NCI-H2081 treated with DMSO at 0.1 percent for 48 hours (cell line): ENCODE results near the gene ADAMTS15.

ENCODE experiments used
- DNase-seq: peaks from one replicate; lab custom pipeline; 2025; lab: John Stamatoyannopoulos, UW

Gene ADAMTS15

DNA sequence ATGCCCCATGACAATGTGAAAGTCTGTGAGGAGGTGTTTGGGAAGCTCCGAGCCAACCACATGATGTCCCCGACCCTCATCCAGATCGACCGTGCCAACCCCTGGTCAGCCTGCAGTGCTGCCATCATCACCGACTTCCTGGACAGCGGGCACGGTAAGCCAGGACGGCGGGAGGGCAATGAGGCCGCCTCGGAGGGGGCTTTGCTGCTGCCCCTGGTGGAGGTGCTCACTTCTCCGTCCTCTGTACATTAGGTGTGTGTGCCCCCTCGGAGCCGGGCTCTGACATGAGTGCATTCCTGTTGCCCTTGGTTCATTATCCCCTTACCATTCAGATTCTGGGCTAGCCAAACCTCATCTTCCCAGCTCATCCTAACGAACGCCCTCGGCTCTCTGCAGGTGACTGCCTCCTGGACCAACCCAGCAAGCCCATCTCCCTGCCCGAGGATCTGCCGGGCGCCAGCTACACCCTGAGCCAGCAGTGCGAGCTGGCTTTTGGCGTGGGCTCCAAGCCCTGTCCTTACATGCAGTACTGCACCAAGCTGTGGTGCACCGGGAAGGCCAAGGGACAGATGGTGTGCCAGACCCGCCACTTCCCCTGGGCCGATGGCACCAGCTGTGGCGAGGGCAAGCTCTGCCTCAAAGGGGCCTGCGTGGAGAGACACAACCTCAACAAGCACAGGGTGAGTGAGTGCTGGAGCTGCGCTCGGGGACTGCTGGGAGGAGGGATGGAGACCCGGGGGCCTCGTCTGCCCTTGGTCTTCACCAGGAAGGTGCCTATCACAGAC, 13.8 kb downstream of the ADAMTS15 start:
- no peak for DNase-seq

- no peak for DNase-seq
These were observed 14.5 kb downstream of the ADAMTS15 start for GRCh38 chr11:130462931-130463330.

DNA sequence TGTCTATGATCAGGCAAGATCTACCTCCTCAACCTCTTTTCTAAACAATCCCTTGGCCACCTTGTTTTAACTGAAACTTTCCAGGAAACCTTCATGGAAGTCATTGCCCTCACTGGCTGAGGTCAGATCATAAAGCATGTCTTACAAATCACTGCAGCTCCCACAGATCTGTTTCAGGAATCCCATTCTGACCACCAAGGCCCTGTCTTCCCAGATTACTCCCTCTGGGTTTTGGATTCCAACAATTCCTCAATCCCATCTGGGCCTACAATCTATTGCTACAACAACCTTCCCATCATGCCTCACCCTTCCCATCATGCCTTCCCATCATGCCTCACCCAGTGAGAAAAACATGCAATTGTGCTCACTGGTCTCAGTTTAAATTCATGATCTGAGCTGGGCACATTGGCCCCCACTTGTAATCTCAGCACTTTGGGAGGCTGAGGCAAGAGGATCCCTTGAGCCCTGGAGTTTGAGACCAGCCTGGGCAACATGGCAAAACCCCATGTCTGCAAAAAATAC, 15.9 kb downstream of the ADAMTS15 start:
- no peak for DNase-seq

- DNase-seq = no peak
These were observed 16.8 kb downstream of the ADAMTS15 start for GRCh38 chr11:130465263-130465662.

DNA sequence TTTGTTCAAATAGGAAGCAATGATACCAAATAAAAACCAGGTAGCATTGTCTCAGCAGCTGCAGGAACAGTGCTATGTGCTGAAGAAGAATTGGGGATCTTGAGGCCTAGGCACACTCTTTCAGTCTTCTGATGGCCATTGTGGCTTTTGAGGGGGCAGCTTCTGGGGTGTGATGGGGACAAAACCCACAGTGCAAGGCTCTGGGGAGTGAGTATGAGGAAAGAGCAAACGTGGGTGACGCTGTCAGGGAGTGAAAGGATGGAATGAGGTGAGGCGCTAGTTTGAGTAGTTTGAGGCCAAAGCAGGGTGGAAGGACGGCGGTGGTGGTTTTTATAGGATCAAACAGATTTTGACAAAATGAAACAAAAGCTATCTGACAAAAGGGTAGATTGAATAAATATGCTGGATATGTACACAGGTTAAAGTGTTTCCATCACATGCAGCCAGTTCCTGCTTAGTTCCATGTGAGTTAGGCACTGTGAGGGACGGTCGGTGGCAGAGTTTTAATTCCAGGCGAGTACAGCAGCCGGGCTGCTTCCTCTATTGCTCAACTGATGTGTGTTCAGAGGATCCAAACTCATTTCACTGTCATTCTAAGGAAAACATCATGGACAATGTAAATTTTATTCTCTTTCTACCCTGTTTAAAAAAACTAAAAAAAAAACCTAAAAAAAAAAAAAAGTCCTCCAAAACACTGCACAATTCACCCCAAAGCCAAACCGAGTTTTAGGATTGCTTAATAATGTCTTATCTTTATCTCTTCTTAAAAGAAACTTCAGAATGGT, 18.9 kb downstream of the ADAMTS15 start:
- no peak for DNase-seq

DNA sequence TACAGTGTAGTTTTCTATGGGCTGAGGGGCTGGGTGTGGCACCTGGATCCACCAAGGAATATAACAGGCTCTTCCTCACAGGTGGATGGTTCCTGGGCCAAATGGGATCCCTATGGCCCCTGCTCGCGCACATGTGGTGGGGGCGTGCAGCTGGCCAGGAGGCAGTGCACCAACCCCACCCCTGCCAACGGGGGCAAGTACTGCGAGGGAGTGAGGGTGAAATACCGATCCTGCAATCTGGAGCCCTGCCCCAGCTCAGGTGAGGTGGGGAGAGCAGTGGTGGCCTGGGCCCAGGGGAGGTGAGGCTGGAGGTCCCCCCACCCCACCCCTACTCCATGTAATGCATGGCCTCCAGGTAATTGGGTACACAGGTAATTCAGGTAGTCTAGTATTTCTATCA, 20.7 kb downstream of the ADAMTS15 start:
- DNase-seq = no peak

DNA sequence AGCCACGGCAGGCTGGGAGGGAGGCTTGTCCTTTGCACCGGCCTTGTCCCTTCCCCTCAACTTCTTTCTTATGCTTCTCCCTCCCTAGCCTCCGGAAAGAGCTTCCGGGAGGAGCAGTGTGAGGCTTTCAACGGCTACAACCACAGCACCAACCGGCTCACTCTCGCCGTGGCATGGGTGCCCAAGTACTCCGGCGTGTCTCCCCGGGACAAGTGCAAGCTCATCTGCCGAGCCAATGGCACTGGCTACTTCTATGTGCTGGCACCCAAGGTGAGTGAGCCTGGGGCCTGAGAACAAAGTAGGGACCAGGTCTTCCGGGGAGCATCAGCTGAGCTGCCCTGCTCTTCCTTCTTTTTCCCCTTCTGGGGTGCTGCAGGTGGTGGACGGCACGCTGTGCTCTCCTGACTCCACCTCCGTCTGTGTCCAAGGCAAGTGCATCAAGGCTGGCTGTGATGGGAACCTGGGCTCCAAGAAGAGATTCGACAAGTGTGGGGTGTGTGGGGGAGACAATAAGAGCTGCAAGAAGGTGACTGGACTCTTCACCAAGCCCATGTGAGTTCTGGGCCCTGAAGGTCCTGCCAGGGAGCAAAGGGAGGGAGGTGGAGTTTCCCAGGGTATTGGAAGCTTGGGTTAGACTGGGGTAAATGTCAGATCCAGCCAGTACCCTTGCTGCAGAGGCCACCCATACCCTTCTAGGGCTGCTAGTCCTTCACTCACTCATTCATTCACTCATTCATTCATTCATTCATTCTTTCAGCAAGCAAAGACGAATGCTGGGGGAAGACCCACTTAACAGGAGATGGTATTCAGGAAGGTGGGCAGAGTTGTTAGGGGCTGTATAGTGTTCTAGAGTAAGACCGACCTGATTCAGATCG, 22.6 kb downstream of the ADAMTS15 start:
- no peak for DNase-seq

DNA sequence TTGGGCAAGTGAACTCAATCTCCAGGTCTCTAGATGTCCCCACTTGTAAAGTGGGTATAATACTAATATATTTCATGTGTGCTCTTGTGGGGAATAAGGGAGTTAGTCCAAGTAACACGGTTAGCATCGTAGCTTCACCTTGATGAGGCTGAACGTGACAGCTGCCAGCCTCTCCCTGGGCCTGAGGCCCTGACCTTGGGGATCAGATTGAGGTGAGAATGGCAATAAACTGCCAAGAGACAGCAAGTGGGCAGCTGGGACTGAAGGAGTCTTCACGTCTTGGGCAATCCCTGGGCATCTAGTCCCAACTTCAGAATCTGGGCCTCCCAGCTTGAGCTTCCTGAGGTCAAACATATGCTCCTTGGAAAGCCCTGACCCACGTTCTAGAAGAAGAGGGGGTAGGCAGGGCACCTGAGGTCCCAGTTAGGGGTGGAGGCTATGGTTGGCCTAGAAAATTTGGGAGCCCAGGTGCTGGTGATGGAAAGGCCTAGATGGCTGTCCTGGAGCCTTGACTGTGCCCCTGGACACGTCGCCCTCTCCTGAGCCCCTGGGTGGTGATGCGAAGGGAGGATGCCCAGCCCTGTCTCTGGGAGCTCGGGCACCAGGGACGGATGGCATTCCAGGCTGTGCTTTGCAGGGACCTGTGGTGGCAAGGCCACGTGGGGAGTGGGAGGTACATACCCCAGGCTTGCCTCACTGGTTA, 23.4 kb downstream of the ADAMTS15 start:
- DNase-seq = no peak

GRCh38 chr11:130472434-130472961, 24.1 kb downstream of the ADAMTS15 start:
- DNase-seq = no peak

DNA sequence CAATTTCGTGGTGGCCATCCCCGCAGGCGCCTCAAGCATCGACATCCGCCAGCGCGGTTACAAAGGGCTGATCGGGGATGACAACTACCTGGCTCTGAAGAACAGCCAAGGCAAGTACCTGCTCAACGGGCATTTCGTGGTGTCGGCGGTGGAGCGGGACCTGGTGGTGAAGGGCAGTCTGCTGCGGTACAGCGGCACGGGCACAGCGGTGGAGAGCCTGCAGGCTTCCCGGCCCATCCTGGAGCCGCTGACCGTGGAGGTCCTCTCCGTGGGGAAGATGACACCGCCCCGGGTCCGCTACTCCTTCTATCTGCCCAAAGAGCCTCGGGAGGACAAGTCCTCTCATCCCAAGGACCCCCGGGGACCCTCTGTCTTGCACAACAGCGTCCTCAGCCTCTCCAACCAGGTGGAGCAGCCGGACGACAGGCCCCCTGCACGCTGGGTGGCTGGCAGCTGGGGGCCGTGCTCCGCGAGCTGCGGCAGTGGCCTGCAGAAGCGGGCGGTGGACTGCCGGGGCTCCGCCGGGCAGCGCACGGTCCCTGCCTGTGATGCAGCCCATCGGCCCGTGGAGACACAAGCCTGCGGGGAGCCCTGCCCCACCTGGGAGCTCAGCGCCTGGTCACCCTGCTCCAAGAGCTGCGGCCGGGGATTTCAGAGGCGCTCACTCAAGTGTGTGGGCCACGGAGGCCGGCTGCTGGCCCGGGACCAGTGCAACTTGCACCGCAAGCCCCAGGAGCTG, 24.8 kb downstream of the ADAMTS15 start:
- DNase-seq = no peak

GRCh38 chr11:130473795-130474377, 25.4 kb downstream of the ADAMTS15 start:
- no peak for DNase-seq

DNA sequence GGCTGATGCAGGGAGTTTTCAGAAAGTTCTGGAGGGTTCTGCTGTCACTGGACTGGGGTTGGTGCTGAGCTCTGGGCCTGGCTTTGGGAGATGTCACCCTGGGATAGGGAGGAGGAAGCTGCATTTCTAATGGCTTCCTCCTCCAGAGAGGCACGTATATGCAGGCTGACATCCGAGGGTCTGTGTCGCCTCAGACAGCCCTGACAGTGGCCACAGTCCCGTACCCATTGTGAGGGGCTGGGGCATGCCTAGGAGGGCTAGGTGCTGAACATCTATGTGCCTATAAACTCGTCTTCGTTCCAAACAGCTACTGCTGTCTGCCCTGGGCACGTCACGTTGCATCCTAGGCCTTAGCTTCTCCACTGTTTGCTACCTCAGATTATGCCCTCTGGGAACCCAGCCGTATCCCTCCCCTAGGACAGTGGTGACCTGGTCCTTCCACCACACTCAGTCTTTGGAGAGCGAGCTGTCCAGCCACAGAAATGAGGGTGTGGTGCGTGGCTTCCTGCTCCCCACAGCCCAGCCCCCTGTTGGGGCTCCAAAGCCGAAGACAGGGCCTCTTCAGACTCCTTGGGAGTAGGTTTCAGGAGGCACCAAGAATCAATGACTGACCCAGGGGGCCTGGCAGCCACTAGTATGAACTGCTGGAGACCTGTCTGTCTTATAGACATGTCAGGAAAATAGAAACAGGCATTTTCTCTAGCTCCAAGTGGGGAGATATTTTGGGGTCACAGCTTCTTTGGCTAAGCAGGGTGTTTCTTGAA, 26.4 kb downstream of the ADAMTS15 start:
- no peak for DNase-seq

DNA sequence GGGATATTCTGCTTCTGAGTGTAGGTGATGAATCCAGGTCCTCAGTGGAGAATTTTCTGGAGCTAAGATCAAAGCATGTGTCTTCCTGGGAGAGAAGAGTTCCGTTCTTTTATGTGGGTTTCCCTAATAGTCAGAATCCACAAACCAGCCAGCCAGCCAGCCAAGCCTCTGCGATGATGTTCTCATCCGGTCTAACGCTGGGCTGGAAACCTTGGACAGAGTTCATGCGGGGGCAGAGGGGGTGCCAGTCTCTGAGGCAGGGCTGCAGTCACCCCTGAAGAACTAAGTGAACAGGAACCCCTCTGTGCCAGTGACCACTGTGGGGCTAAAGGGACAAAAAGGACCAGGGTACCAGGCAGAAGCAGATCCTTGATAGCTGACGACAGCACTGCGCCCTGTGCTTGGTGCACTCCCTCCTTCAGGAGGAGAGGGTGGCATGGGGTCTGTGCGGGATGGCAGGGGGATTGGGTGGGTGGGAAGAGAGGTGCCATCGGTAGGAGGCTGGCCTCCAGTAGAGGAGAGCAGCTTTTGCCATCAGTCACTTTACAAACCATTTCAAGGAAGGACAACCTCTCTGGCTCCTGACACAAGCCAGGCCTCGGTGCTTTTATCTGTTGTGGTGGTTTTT, 27.1 kb downstream of the ADAMTS15 start:
- no peak for DNase-seq

DNA sequence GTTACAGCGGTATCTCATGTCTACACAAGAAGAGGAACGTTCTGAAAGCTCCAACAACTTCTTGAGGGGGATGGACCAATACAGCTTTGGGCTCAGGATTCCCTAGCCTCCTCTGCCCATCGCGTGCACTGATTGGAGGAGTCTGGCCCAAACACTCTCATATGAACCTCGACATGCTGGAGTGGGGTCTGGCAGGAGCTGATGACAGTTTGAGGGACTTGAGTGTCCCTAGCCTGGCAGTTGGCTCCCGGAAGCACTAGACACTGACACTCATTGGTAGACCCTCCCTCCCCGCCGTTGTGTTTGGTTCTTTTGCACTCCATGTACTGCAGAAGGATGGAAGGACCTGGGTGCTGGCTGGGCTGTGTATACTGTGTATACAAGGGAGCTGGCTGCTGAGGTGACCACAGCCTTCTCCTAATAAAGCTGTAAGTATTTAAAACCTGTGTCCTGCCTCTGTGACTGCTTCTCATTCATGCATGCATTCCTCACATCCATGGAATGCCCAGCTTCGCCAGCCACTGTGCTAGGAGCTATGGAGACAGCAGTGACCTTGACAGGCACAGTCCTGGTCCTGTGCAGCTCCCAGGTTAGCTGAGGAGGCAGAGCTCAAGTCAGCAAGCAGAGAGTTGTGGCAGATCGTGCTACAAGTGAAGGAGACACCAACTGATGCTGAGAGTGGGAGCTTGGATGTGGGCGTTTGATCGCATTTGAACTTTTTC, 27.9 kb downstream of the ADAMTS15 start:
- no peak for DNase-seq

GRCh38 chr11:130476922-130477491, 28.6 kb downstream of the ADAMTS15 start:
- no peak for DNase-seq

DNA sequence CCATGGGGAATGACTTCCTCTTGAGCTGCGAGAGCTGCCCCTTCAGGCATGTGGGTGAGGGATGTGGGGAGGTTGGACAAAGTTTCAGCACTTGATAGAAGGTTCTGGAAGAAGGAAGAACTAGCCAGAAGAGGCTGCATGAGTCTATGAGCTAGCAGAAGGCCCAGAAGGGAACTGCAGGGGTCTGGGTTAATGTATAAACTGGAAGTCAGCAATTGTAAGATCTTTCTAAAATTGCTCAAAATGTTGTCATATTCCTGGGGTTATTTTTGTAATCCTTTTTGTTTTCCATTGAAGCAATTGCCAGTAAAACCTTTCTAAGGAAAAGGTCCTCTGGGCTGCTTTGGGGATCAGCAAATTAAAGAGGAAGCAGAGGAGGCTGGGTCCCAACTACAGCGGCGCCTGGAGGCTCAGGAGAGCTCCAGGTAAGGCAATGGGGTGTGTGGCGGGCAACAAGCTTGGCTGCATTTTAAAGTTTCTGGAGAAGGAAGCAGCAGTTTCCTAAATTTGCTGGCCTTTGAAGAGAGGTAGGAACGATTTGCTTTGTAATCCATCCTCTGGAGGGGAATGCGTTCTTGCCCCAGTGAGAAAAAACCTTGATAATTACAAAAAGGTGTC, 29.2 kb downstream of the ADAMTS15 start:
- DNase-seq = no peak

DNA sequence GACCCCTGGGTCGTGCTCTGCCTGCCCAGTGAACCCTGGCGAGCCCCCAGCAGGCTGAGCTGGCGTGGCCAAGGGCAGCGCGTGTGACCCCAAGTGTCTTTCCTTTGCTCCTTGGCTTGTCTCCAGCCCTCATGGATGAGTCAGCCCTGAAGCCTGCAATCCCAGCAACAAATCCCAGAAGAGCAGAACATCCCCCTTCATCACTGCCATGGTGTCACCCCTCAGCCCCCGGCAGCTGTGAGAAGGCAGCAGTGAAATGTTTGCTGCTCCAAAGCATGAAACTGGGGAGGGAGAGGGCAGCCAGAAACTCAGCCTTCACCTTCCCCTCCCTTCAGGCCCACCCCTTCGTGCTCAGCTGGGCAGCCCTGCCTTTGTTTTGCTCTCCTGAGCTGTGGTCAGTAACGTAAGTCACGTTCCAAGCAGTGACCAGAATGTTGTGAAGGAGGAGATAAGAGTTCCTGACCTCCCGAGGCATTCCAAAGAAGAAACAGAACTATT, 29.8 kb downstream of the ADAMTS15 start:
- DNase-seq = no peak
